ENCODE data around the gene SREBF1. TPM values are rescaled to one million over a fixed set of nuclear protein-coding genes. Genes with fewer than 3 reads are reported as not detected.

Gene SREBF1
- total RNA-seq, 1 experiment from 2014 or later, result 298 TPM

- intact Hi-C loops (cut with micrococcal nuclease), result no loop called here
- Histone ChIP-seq H3K27me3 (ENCODE audit: insufficient read depth, low read length) (no peaks in the 10 kb centered on the region), H3K4me1 (ENCODE audit: control insufficient read depth in 1 of 2, insufficient read depth in 2 of 2, low read length in 2 of 2) (peaks cover 86 to 90% of the 10 kb centered on the region in 2 experiments), H3K9me3 (ENCODE audit: control insufficient read depth in 1 of 2, insufficient read depth in 1 of 2, low read depth in 1 of 2, low read length in 2 of 2) (no peaks in the 10 kb centered on the region), H3K9me2 (ENCODE audit: insufficient read depth) (no peaks in the 10 kb centered on the region), H3K36me3 (ENCODE audit: control insufficient read depth in 1 of 2, insufficient read depth in 2 of 2, low read length in 2 of 2) (peaks cover 16 to 41% of the 10 kb centered on the region in 2 experiments), H3K27ac (ENCODE audit: low read depth, low read length) (peak overlapping the region; percentile 83), H2AFZ (ENCODE audit: low read depth, low read length, poor library complexity, severe bottlenecking) (no peak overlapping the region), H3K4me3 (replicated peaks in 1 of 2; ENCODE audit: low read depth in 1 of 2, low read length in 2 of 2) (peak overlapping the region; percentile 55 to 57; a peak in 3 of 4 replicates), H3K4me2 (ENCODE audit: low read length) (peak overlapping the region; percentile 75), H3K79me2 (ENCODE audit: insufficient read depth, low read length) (peaks cover 94% of the 10 kb centered on the region), H4K20me1 (ENCODE audit: insufficient read depth) (no peaks in the 10 kb centered on the region; the same call in 1 of the 2 replicates), H3K9ac (ENCODE audit: low read length) (peak overlapping the region; percentile 59)
- CTCF ChIA-PET, result no interaction called here
- ATAC-seq (no peak), DNase-seq (ENCODE audit: low read depth, low spot score) (no peak)
- RAD21 ChIA-PET (ENCODE audit: low non-redundant PET in 1 of 2, low total read pairs in 2 of 2, uncharacterized antibody in 2 of 2, unreplicated experiment in 2 of 2), result no interaction called here
- POLR2A ChIA-PET, result interaction anchor here (3.1 kb wide), 1 partner anchor 14 kb away, joined by 13 read pairs; the partner anchor contains the start of gene SREBF1
- no TSS peak for BruUV-seq (replicated peaks)
- TF ChIP-seq YY1 (IDR thresholded peaks at IDR 0.05; ENCODE audit: extremely low read depth, insufficient replicate concordance, low read depth, low read length) (no peak), POLR2AphosphoS5 (IDR thresholded peaks at IDR 0.05; ENCODE audit: low read depth, low read length) (0 out of 2 replicates have a peak, but pooled peaks have one; percentile 14)
Observed at GRCh38 chr17:17822189-17822588, 14.6 kb downstream of the SREBF1 start.

- H3K27me3 ChIP-seq (ENCODE audit: insufficient read depth, low read length), result no peaks in the 10 kb centered on the region
- ChIA-PET RAD21 (ENCODE audit: low non-redundant PET in 1 of 2, low total read pairs in 2 of 2, uncharacterized antibody in 2 of 2, unreplicated experiment in 2 of 2) (no interaction called here), POLR2A (interaction anchor here (0.8 to 3.1 kb wide), 3 partner anchors 9 to 17 kb away, joined by 3 to 13 read pairs (median 3); partner anchors contain the start of gene SREBF1), CTCF (interaction anchor here (0.8 to 1.9 kb wide), 3 partner anchors 9 to 16 kb away, joined by 3 to 4 read pairs (median 3); partner anchors contain the start of gene SREBF1)
- no TSS peak for BruUV-seq (replicated peaks)
- intact Hi-C loops (cut with micrococcal nuclease), result no loop called here
- H3K9ac ChIP-seq (ENCODE audit: low read length), result peak overlapping the region; percentile 59; the same call in 1 of the 2 replicates
- TF ChIP-seq ZFX (IDR thresholded peaks at IDR 0.05) (no peak), POLR2AphosphoS5 (IDR thresholded peaks at IDR 0.05; ENCODE audit: low read depth, low read length) (peak; percentile 23; the same call in 1 of the 2 replicates), ZBTB33 (IDR thresholded peaks at IDR 0.05; ENCODE audit: extremely low read depth, insufficient replicate concordance, low read length) (no peak), CEBPB (IDR thresholded peaks at IDR 0.05; ENCODE audit: low read depth) (no peak), JUND (IDR thresholded peaks at IDR 0.05) (no peak), POLR2A (IDR thresholded peaks at IDR 0.05; ENCODE audit: borderline replicate concordance, extremely low read depth, insufficient read depth, insufficient read length) (no peak)
- peak overlapping the region; percentile 83 for H3K27ac ChIP-seq (ENCODE audit: low read depth, low read length)
- ATAC-seq (no peak), DNase-seq (ENCODE audit: low read depth, low spot score) (no peak)
- H3K4me2 ChIP-seq (ENCODE audit: low read length), result peak overlapping the region; percentile 75
- H2AFZ ChIP-seq (ENCODE audit: low read depth, low read length, poor library complexity, severe bottlenecking), result no peak overlapping the region
- no peaks in the 10 kb centered on the region for H3K9me3 ChIP-seq (ENCODE audit: control insufficient read depth in 1 of 2, insufficient read depth in 1 of 2, low read depth in 1 of 2, low read length in 2 of 2)
- no peaks in the 10 kb centered on the region for H3K9me2 ChIP-seq (ENCODE audit: insufficient read depth)
- H4K20me1 ChIP-seq (ENCODE audit: insufficient read depth), result no peaks in the 10 kb centered on the region; the same call in 1 of the 2 replicates
- peaks cover 79% of the 10 kb centered on the region for H3K79me2 ChIP-seq (ENCODE audit: insufficient read depth, low read length)
- peaks cover 70 to 74% of the 10 kb centered on the region in 2 experiments for H3K4me1 ChIP-seq (ENCODE audit: control insufficient read depth in 1 of 2, insufficient read depth in 2 of 2, low read length in 2 of 2)
- H3K36me3 ChIP-seq (ENCODE audit: control insufficient read depth in 1 of 2, insufficient read depth in 2 of 2, low read length in 2 of 2), result peaks cover 24 to 54% of the 10 kb centered on the region in 2 experiments
- H3K4me3 ChIP-seq (replicated peaks in 1 of 2; ENCODE audit: low read depth in 1 of 2, low read length in 2 of 2), result no peak overlapping the region
Observed at GRCh38 chr17:17820463-17821158, 16.2 kb downstream of the SREBF1 start.

Measured in HCT116 (cell line).